Measurements from ENCODE around the gene GLI3. TPM values are rescaled to one million over a fixed set of nuclear protein-coding genes. Genes with fewer than 3 reads are reported as not detected.

The GLI3 gene
- total and polyA plus RNA-seq, 8 donors, result 0.29 to 7.0 (median 2.3) TPM

DNA sequence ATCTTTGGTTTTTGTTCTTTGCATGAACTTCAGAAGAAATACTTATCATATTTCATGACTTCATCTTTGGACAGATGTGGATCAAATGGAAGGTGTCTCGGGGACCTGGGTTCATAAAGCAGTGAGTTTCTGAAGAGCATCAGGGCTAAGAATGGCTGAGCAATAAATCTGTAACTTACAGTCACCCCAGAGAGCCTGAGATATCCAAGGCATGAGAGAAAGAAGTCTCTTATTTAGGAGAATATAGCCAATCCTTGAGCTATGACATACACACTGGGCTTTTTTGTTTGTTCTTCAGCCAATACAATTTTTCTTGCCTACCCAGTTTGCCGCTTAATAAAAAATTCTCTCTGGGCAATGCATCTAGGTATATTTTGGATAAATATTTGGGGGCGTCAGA, 281.6 kb downstream of the GLI3 start:
- Histone ChIP-seq H3K27me3 (no peaks in the 10 kb centered on the region), H3K4me1 (peaks cover 15 to 31% (median 24%) of the 10 kb centered on the region in 4 donors), H3K4me3 (no peak overlapping the region), H3K9me3 (no peaks in the 10 kb centered on the region), H3K27ac (peak overlapping the region in 2 of 5 donors; percentile 62 to 70), H3K36me3 (no peaks in the 10 kb centered on the region)
- intact Hi-C loops (cut with DNase I; ENCODE audit: low total_unique reads), result no loop called here
- no peak for DNase-seq
- WGBS, 5 donors, result 20 to 42% (median 37%) methylated on average over 3 of the region's 3 CpGs
- TF ChIP-seq, protein P1, sequence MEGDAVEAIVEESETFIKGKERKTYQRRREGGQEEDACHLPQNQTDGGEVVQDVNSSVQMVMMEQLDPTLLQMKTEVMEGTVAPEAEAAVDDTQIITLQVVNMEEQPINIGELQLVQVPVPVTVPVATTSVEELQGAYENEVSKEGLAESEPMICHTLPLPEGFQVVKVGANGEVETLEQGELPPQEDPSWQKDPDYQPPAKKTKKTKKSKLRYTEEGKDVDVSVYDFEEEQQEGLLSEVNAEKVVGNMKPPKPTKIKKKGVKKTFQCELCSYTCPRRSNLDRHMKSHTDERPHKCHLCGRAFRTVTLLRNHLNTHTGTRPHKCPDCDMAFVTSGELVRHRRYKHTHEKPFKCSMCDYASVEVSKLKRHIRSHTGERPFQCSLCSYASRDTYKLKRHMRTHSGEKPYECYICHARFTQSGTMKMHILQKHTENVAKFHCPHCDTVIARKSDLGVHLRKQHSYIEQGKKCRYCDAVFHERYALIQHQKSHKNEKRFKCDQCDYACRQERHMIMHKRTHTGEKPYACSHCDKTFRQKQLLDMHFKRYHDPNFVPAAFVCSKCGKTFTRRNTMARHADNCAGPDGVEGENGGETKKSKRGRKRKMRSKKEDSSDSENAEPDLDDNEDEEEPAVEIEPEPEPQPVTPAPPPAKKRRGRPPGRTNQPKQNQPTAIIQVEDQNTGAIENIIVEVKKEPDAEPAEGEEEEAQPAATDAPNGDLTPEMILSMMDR (IDR thresholded peaks at IDR 0.05), result no peak
- TF ChIP-seq EP300 (IDR thresholded peaks at IDR 0.05), result no peak
- no peak for TF ChIP-seq POLR2AphosphoS5 (IDR thresholded peaks at IDR 0.05)
- no peak for TF ChIP-seq POLR2A (IDR thresholded peaks at IDR 0.05)

DNA sequence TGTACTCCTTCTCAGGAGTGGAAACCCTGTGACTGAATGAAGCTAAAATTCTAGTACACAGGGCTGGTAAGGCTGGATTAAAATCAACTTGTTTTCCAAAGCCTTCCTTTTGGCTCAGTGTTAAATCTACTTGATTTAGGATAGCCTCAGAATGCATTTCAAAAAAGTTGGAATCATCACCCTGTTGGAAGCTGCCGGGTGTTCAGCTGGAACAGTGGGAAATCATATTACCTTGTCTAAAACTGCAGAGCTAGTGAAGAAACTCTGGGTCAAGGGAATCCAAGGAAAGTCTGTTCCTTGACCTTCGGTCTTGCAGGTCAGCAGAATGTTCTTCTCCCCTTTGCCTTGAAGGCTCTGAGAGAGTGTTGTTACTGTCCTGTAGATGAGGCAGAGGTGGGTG, 282.0 kb downstream of the GLI3 start:
- H3K27me3 ChIP-seq, result no peaks in the 10 kb centered on the region
- no peaks in the 10 kb centered on the region for H3K9me3 ChIP-seq
- 58 to 79% (median 77%) methylated on average over 2 of the region's 2 CpGs for WGBS, 5 donors
- H3K27ac ChIP-seq, result peak overlapping the region in 2 of 5 donors; percentile 62 to 70
- TF ChIP-seq EP300 (IDR thresholded peaks at IDR 0.05) (no peak), POLR2A (IDR thresholded peaks at IDR 0.05) (no peak), POLR2AphosphoS5 (IDR thresholded peaks at IDR 0.05) (no peak)
- TF ChIP-seq, protein P1 (IDR thresholded peaks at IDR 0.05), result no peak
- intact Hi-C loops (cut with DNase I; ENCODE audit: low total_unique reads), result no loop called here
- no peak for DNase-seq
- H3K4me3 ChIP-seq, result no peak overlapping the region
- peaks cover 15 to 31% (median 24%) of the 10 kb centered on the region in 4 donors for H3K4me1 ChIP-seq
- H3K36me3 ChIP-seq, result no peaks in the 10 kb centered on the region

DNA sequence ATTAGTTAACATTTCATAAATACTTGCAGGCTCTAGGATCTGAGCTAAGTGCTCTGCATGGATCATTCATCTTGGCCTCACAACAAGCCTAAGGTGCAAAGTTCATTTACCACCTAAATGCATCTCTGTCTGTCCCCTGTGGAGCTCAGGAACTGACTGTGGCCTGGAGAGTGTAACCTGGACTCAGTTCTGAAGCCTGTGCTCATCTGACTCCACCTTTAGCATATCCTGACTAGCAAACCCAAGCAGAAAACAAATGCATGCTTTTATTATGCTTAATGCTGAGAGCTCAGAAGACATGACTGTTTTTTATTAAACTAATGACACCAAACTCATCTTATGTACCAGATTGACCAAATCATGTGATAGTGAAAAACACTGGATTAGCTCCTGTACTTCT, 288.5 kb downstream of the GLI3 start:
- DNase-seq, result no peak
- intact Hi-C loops (cut with DNase I; ENCODE audit: low total_unique reads), result no loop called here

DNA sequence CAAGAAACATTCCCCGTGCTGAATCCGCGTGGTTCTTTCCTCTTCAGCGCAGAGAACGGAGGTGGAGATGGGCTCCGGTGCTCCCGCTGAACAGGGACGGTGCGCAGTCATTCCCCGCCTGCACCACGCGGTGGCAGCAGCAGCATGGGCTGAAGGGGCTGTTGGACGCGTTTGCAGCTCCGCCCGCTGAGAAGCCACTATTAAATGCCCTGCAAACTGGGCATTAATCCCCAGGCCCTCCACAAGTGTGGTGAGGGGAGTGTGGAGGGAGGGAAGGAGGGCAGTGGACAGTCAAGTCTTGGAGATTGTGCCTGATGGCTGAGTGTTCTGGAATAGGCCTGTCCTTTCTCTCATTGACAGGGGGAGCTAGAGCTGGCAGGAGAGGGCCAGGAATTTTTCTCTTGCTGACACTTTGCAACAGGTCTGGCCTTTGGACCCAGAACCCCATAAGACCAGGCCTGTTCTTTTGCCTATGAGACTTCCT, 293.9 kb downstream of the GLI3 start:
- no peaks in the 10 kb centered on the region for H3K9me3 ChIP-seq
- H3K27ac ChIP-seq, result peak overlapping the region in 4 of 5 donors; percentile 15 to 74 (median 58)
- intact Hi-C loops (cut with DNase I; ENCODE audit: low total_unique reads), result no loop called here
- peak; percentile 82 to 92 for DNase-seq
- 0 to 2% (median 1%) methylated on average over 16 of the region's 16 CpGs for WGBS, 5 donors
- TF ChIP-seq EP300 (IDR thresholded peaks at IDR 0.05) (no peak), POLR2A (IDR thresholded peaks at IDR 0.05) (no peak), POLR2AphosphoS5 (IDR thresholded peaks at IDR 0.05) (peak in 1 of 3 donors; percentile 37)
- TF ChIP-seq, protein P1 (IDR thresholded peaks at IDR 0.05), result peak in 5 of 7 experiments; percentile 83 to 95 (median 91)
- H3K27me3 ChIP-seq, result peaks cover 0 to 16% (median 11%) of the 10 kb centered on the region in 3 donors
- no peaks in the 10 kb centered on the region for H3K36me3 ChIP-seq
- peak overlapping the region in 3 of 4 donors; percentile 32 to 34 (median 32) for H3K4me3 ChIP-seq
- H3K4me1 ChIP-seq, result peaks cover 10 to 24% (median 16%) of the 10 kb centered on the region in 4 donors

More for the DNA sequence above, 288.5 kb downstream of the GLI3 start:
- H3K27ac ChIP-seq, result no peak overlapping the region
- H3K4me3 ChIP-seq, result no peak overlapping the region
- H3K4me1 ChIP-seq, result peaks cover under 1 to 8% (median 2%) of the 10 kb centered on the region in 4 donors
- no peaks in the 10 kb centered on the region for H3K9me3 ChIP-seq
- no peaks in the 10 kb centered on the region for H3K27me3 ChIP-seq
- no peaks in the 10 kb centered on the region for H3K36me3 ChIP-seq
- TF ChIP-seq POLR2AphosphoS5 (IDR thresholded peaks at IDR 0.05) (no peak), POLR2A (IDR thresholded peaks at IDR 0.05) (no peak), EP300 (IDR thresholded peaks at IDR 0.05) (no peak)
- TF ChIP-seq, protein P1 (IDR thresholded peaks at IDR 0.05), result no peak

Measured in stomach (tissue), 9 donors.